Measurements from ENCODE around the gene PNP. TPM values are rescaled to one million over a fixed set of nuclear protein-coding genes. Genes with fewer than 3 reads are reported as not detected.

Gene PNP
- 15.6 and 42.8 TPM in 2 replicates for total RNA-seq

GRCh38 chr14:20469242-20469889 lies at the start of gene PNP:
TSS of gene PNP (plus strand) at chr14:20469406. CDS start at chr14:20469525, 119 bp downstream.

GRCh38 chr14:20435582-20436362 lies 33.4 kb upstream of the PNP start, which contains the start of gene KLHL33:
TSS of gene KLHL33 (minus strand) at chr14:20436166. CDS start at chr14:20435811, 355 bp downstream.

DNA sequence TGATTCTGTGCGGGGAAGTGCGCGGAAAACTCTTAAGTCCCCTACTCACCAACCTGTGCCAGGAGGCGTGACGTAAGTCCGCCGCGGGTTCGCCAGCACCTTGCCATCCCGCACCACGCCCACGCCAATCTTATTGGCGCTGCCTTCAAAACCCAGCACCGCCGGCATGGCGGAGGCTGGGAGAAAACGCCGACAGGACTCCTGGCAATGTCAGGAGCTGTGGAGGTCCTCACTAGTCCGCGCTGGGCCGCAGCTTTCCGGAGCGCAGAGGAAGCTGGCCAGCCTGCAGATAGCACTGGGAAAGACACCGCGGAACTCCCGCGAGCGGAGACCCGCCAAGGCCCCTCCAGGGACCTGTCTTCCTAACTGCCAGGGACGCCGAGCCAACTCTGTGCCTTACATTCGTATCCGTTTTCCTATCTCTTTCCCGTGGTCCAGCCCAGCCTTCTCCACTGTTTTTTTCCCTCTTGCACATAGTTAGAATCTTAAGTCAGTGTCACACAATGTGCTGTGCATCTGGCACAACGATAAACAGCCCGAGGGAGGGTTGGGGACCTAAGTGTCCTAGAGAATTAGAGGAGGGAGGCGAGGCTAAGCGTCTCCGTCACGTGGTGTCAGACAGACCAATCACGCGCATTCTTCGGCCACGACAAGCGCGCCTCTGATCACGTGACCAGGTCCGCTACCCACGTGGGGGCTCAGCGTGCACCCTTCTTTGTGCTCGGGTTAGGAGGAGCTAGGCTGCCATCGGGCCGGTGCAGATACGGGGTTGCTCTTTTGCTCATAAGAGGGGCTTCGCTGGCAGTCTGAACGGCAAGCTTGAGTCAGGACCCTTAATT lies 14.5 kb upstream of the PNP start, which contains the start of the genes APEX1 and OSGEP:
TSS of gene APEX1 (plus strand) at position 711 of the 839 bp plus-strand sequence. CDS start 420 bp downstream, outside the sequence.
TSS of gene OSGEP (minus strand) at position 297 of the 839 bp plus-strand sequence. CDS start at position 168, 129 bp downstream.

GRCh38 chr14:20461225-20462141 lies 7.7 kb upstream of the PNP start, which contains the start of gene PIP4P1:
TSS of gene PIP4P1 (minus strand) at chr14:20461434. CDS start at chr14:20461325, 109 bp downstream.

Other genes starting within 250 kb of the PNP start
- gene OR11H6, start 245.7 kb upstream of the PNP start, total RNA-seq: not detected in 2 replicates
- not detected in 2 replicates for gene OR11H7, start 240.4 kb upstream of the PNP start, total RNA-seq
- not detected in 2 replicates for gene OR11H4, start 230.1 kb upstream of the PNP start, total RNA-seq
- gene TTC5, start 163.5 kb upstream of the PNP start, total RNA-seq: 12.9 and 15.8 TPM in 2 replicates
- 80.0 and 116 TPM in 2 replicates for gene CCNB1IP1, start 136.1 kb upstream of the PNP start, total RNA-seq
- gene PARP2, start 125.8 kb upstream of the PNP start, total RNA-seq: 6.3 and 12.9 TPM in 2 replicates
- 8.8 and 16.8 TPM in 2 replicates for gene TEP1, start 55.9 kb upstream of the PNP start, total RNA-seq
- gene KLHL33, start 33.2 kb upstream of the PNP start, total RNA-seq: 0.13 TPM in 1 of 2 replicates, not detected in the other
- 17.4 and 52.4 TPM in 2 replicates for gene OSGEP, start 14.6 kb upstream of the PNP start, total RNA-seq
- gene APEX1, start 14.2 kb upstream of the PNP start, total RNA-seq: 196 and 208 TPM in 2 replicates
- gene PIP4P1, start 8.0 kb upstream of the PNP start, total RNA-seq: 12.2 and 16.9 TPM in 2 replicates
- gene RNASE10, start 36.1 kb downstream of the PNP start, total RNA-seq: not detected in 2 replicates
- gene RNASE9, start 91.6 kb downstream of the PNP start, total RNA-seq: not detected in 2 replicates
- not detected in 2 replicates for gene RNASE11, start 118.6 kb downstream of the PNP start, total RNA-seq
- not detected in 2 replicates for gene RNASE12, start 122.0 kb downstream of the PNP start, total RNA-seq
- gene OR6S1, start 172.3 kb downstream of the PNP start, total RNA-seq: not detected in 2 replicates
- gene RNASE4, start 215.2 kb downstream of the PNP start, total RNA-seq: 18.6 and 27.5 TPM in 2 replicates
- gene ANG, start 219.4 kb downstream of the PNP start, total RNA-seq: 7.9 and 13.7 TPM in 2 replicates